Measurements from ENCODE around the gene GFRA1. TPM values are rescaled to one million over a fixed set of nuclear protein-coding genes. Genes with fewer than 3 reads are reported as not detected.

GFRA1 gene
- total RNA-seq, 1 experiment from 2014 or later = 24.3 TPM

DNA sequence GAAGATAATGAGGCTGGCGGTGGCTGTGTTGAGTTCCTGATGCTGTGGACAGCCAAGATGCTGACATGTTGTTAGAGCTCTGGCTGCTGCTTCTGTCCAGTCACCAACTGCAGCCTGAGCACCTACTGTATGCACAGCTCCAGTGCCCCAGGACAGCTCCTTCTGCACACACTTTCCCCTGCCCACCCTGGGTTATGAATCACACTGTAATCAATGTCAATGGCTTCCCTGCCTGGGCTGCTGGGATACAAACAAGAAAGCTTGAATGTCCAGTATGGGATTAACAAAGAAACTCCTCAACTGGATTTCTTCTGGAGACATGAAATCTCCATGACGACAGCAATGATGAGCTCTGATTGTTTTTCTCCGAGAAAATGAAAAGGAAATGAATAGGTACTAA, 172.0 kb downstream of the GFRA1 start:
- peaks cover 14% of the 10 kb centered on the region for H3K4me1 ChIP-seq
- H3K36me3 ChIP-seq = no peaks in the 10 kb centered on the region
- no peak overlapping the region for H3K4me3 ChIP-seq
- no peak for DNase-seq
- no peak overlapping the region for H3K27ac ChIP-seq
- H3K9me3 ChIP-seq (replicated peaks) = no peaks in the 10 kb centered on the region
- H3K27me3 ChIP-seq = no peaks in the 10 kb centered on the region

DNA sequence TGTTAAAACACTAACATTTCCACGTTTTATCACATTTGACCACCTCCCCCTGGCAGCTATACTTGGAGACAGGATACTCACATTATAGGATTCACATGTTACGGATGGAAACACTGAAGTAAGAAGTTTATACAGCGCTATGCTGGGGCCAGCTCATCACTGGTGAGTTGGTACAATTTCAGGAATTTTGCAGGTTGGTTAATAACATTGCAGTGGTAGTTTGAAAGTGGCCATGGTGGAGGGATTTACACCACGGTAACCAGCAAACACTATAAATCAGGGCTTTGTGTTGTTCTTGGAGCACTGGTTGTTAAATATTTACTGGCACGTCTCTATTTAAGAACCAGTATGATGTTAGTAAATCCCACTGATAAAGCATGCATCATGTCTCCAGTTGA, 174.0 kb downstream of the GFRA1 start:
- peaks cover 17% of the 10 kb centered on the region for H3K4me1 ChIP-seq
- DNase-seq = no peak
- no peaks in the 10 kb centered on the region for H3K36me3 ChIP-seq
- no peaks in the 10 kb centered on the region for H3K27me3 ChIP-seq
- H3K4me3 ChIP-seq = no peak overlapping the region
- H3K27ac ChIP-seq = no peak overlapping the region
- H3K9me3 ChIP-seq (replicated peaks) = no peaks in the 10 kb centered on the region

DNA sequence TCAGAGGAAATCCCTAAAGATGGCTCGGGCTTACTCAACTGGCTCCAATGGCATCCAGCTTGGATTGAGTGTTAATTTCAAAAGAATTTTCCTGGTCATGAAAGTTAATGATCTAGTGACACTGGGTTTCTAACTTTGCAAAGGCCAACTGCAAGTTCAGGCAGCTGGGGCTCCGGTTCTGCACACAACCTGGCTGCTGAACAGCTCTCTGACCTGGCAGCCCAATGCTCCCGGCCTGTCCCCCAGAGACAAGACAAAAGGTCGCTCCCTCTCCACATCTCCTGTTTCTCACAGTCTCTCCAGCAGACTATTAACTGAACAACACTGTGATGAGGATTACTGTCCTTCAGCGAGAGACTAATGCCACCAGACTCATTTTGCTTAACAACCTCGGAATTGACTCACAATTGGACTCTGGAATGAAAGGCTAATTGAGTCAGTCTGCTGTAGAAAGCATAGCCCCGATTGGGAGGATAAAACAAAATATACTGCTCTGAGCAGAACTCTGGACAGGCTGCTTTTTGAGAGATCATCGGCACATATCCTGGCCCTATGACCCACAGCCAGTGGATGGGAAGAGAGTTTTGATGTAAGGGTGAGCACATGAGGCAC, 174.5 kb downstream of the GFRA1 start:
- Histone ChIP-seq H3K4me1 (peaks cover 17% of the 10 kb centered on the region), H3K27me3 (no peaks in the 10 kb centered on the region), H3K36me3 (no peaks in the 10 kb centered on the region), H3K9me3 (replicated peaks) (no peaks in the 10 kb centered on the region), H3K4me3 (no peak overlapping the region), H3K27ac (no peak overlapping the region)
- DNase-seq = no peak

DNA sequence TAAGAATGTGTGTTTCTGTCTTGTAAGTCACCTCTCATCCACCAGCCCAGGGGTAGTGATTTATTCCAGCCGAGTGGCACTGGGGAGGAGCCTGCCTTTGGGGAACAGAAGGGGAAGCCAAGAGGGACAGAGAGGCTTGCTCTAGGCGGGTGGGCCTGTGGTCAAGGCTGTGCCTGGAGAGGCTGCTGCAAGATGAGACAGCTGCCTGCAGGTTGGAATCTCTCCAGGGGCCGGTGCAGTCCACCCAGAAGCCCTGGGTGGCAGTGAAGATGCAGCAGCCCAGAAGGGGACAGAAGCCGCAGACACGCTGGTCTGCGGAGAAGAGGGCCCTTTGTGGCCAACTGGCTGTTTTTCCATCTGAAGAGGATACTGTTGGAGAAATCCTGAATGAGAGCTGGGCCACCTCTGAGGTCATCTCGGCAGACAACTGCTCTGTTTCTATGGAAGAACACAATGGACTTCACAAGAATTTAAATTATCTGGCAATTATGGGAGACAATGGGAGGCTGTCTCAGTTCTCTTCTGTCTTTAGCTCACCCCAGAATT, 175.7 kb downstream of the GFRA1 start:
- Histone ChIP-seq H3K36me3 (no peaks in the 10 kb centered on the region), H3K9me3 (replicated peaks) (no peaks in the 10 kb centered on the region), H3K27ac (peak overlapping the region; percentile 68), H3K4me1 (peaks cover 17% of the 10 kb centered on the region), H3K27me3 (no peaks in the 10 kb centered on the region), H3K4me3 (peak overlapping the region; percentile 48)
- peak; percentile 95 for DNase-seq

DNA sequence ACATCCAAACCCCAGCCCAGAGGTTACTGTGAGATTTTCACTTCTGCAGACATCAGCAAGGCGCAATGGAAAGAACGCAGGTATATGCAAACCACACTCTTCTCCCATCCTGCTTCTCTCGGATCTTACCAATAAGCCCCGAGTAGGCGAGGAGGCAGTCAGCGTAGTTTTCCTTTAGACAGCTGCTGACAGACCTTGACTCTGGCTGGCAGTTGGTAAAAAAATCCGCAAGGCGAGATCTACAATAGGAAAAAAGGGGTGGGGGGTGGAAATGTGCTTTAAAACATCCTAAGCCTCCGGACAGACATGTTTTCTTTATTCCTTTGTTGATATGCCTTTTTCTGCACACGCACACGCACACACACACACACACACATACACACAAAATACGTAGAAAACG, 176.5 kb downstream of the GFRA1 start:
- H3K4me3 ChIP-seq = peak overlapping the region; percentile 48
- no peaks in the 10 kb centered on the region for H3K9me3 ChIP-seq (replicated peaks)
- H3K36me3 ChIP-seq = no peaks in the 10 kb centered on the region
- no peaks in the 10 kb centered on the region for H3K27me3 ChIP-seq
- H3K27ac ChIP-seq = peak overlapping the region; percentile 68
- DNase-seq = peak; percentile 62 to 76
- peaks cover 17% of the 10 kb centered on the region for H3K4me1 ChIP-seq

DNA sequence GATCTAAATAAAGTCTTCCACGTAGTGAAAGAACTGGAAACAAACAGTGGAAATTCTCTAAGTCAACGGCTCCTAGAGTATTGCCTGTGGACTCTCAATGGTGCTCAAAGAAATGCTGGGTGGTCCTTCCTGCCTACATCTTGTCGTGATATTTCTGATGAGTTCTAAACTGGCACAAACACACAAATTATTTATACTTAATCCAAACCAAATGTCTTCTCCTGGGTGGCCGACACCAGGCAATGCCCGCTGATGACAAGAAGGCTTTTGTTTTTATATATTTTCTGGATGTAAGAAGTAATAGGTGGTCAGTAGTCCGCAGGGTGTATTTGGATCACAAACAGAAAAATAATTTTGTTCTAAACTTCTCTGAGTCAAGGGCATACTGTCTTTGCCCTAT, 178.7 kb downstream of the GFRA1 start:
- Histone ChIP-seq H3K4me3 (no peak overlapping the region), H3K27me3 (no peaks in the 10 kb centered on the region), H3K4me1 (peaks cover 14% of the 10 kb centered on the region), H3K9me3 (replicated peaks) (no peaks in the 10 kb centered on the region), H3K27ac (no peak overlapping the region), H3K36me3 (no peaks in the 10 kb centered on the region)
- DNase-seq = peak; percentile 11 to 40

DNA sequence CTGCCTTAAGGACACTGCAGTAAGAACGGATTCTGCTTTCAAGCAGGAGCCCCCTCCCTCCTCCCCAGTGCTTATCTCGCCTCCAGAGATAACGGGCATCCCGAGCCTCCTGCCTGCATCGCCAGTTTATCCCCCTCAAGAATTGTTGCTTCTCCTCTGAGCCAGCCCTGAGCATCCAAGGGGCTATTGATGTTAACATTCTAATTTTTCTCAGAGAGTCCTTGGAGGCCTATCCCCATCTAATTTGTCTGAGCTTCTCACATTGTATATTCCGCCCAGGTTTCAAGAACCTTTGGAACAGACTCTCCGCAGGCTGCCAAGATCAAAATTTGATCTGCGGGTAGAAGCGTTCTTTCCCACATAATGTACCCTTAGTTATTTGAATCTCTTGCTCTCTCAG, 180.0 kb downstream of the GFRA1 start:
- no peaks in the 10 kb centered on the region for H3K9me3 ChIP-seq (replicated peaks)
- no peaks in the 10 kb centered on the region for H3K27me3 ChIP-seq
- no peak overlapping the region for H3K27ac ChIP-seq
- peaks cover 12% of the 10 kb centered on the region for H3K4me1 ChIP-seq
- DNase-seq = no peak
- no peaks in the 10 kb centered on the region for H3K36me3 ChIP-seq
- H3K4me3 ChIP-seq = no peak overlapping the region

DNA sequence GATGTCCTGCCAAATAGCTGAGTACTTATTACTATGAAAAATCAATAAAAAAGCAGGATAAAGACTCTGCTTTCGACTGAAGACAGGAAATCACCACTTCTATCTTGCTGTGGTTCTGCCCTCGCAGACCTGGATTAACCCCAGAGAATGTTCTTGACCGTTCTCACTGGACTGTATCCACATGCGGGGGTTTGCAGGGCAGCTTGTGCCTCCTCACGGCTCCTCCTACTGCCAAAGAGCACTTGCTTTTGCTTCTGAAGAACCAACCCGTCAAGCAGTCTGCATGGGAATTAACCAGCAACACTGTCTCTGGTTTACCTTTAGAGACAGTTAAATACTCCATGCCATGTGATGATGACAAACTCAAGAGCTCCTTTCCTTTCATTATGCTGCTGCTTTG, 184.0 kb downstream of the GFRA1 start:
- no peak for DNase-seq
- Histone ChIP-seq H3K27me3 (no peaks in the 10 kb centered on the region), H3K9me3 (replicated peaks) (no peaks in the 10 kb centered on the region), H3K36me3 (no peaks in the 10 kb centered on the region), H3K27ac (no peak overlapping the region), H3K4me3 (no peak overlapping the region), H3K4me1 (no peaks in the 10 kb centered on the region)

DNA sequence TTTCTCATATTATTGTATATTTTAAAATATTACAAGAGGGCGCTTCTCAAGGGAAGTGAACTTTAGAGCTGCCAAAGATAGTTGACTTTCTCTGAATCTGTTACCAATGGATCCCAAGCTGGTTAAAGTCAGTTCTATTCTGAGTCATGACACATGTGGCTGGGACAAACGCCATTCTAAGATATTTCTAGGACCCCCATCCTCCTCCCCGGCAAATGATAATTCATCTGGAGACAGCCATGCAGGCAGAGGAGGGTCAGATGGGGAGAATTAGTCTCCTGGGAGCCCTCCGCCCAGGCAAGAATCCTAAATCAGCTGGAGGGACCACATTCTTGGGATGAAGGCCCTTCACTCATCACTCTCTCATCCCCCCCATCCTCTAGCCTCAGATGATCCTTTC, 187.7 kb downstream of the GFRA1 start:
- peaks cover 3% of the 10 kb centered on the region; the same call in 1 of the 2 replicates for H3K4me1 ChIP-seq
- H3K4me3 ChIP-seq = no peak overlapping the region
- no peak for DNase-seq
- no peak overlapping the region for H3K27ac ChIP-seq
- H3K36me3 ChIP-seq = no peaks in the 10 kb centered on the region; the same call in 1 of the 2 replicates
- no peaks in the 10 kb centered on the region for H3K27me3 ChIP-seq
- H3K9me3 ChIP-seq (replicated peaks) = no peaks in the 10 kb centered on the region; the same call in 1 of the 2 replicates

DNA sequence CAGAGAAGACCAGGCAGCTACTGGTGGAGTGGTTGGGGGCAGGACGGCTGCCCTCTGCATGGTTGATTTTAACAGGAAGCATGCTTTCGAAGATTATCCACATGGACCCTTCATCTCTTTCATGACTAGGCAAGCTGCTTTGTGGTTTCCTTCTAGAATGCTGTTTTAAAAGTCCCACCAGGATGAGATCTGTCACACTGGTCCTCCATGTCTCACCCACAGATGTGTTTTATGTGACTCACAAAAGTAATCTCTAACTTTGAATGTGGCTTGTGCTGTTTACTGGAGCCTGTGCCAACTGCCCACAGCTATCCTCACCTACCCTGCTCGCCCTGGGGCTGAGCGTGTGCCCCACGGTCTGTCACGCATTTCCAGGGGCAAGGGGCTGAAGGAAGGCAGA, 188.8 kb downstream of the GFRA1 start:
- peaks cover 4% of the 10 kb centered on the region; the same call in 1 of the 2 replicates for H3K4me1 ChIP-seq
- H3K9me3 ChIP-seq (replicated peaks) = no peaks in the 10 kb centered on the region; the same call in 1 of the 2 replicates
- no peaks in the 10 kb centered on the region for H3K27me3 ChIP-seq
- no peak overlapping the region for H3K27ac ChIP-seq
- DNase-seq = no peak
- no peaks in the 10 kb centered on the region; the same call in 1 of the 2 replicates for H3K36me3 ChIP-seq
- no peak overlapping the region for H3K4me3 ChIP-seq

DNA sequence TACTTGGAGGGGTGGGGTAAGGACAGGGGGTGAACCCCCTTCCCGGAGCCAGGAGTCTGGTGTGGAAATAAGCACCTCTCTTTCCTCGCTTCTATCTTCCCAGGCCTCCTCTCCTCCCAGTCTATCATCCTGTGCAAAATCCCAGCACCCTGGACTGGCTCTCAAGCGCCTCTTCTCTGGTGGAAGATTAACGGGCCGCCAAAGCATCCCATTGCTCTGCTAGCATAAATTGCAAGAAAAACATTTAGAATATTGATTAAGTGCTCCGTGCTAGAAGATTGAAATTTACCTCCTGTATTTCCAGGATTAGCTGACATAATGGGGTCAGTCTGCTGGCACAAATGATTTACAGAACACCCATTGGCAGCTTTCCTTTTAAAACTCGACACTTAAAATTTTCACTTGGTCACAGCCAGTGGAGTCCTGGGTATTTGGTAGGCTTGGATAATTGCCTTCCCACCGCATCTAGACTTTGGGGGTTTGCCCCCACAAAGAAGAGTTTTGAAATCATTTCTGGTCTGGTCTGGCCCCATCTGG, 189.7 kb downstream of the GFRA1 start:
- Histone ChIP-seq H3K9me3 (replicated peaks) (no peaks in the 10 kb centered on the region; the same call in 1 of the 2 replicates), H3K27ac (no peak overlapping the region), H3K4me3 (no peak overlapping the region), H3K27me3 (no peaks in the 10 kb centered on the region), H3K4me1 (peaks cover 4% of the 10 kb centered on the region; the same call in 1 of the 2 replicates), H3K36me3 (no peaks in the 10 kb centered on the region; the same call in 1 of the 2 replicates)
- no peak for DNase-seq

DNA sequence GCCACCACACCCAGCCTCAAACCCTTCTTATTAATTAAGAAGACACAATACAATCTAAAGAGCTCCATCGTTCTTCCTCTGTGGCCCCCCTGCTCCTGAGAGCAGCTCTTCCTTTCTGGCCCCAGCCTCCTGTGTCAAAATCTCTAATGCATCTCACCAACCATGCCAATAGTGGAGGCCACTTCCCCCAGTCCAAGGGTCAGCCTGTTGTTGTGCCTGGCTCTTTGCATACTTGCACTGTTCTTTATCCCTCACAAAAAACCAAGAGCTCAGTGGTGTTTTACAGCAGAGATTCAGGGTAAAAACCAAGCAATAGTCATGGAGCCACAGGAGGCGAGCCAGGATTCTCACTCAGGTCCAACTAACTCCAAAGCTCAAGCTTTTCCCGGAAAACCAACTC, 190.2 kb downstream of the GFRA1 start:
- Histone ChIP-seq H3K4me1 (peaks cover 4% of the 10 kb centered on the region; the same call in 1 of the 2 replicates), H3K4me3 (no peak overlapping the region), H3K9me3 (replicated peaks) (no peaks in the 10 kb centered on the region; the same call in 1 of the 2 replicates), H3K27ac (no peak overlapping the region), H3K36me3 (no peaks in the 10 kb centered on the region; the same call in 1 of the 2 replicates), H3K27me3 (no peaks in the 10 kb centered on the region)
- DNase-seq = no peak

DNA sequence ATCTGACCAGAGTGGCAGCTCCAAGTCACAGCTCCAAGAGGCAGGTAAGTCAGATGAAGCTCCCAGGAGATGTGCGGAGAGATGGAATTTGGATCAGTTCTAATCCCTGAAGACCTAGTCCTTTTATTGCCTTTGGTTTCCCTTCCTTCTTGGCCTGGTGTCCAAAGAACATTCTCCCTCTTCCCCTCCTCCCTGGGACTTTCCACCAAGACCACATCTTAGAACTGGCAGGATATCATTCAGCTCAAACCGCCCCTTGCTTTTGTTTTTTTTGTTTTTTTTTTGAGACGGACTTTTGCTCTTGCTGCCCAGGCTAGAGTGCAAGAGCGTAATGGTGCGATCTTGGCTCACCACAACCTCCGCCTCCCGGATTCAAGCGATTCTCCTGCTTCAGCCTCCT, 190.8 kb downstream of the GFRA1 start:
- no peak overlapping the region for H3K4me3 ChIP-seq
- H3K27ac ChIP-seq = no peak overlapping the region
- H3K27me3 ChIP-seq = no peaks in the 10 kb centered on the region
- no peaks in the 10 kb centered on the region; the same call in 1 of the 2 replicates for H3K9me3 ChIP-seq (replicated peaks)
- no peak for DNase-seq
- peaks cover 4% of the 10 kb centered on the region for H3K4me1 ChIP-seq
- H3K36me3 ChIP-seq = no peaks in the 10 kb centered on the region; the same call in 1 of the 2 replicates

DNA sequence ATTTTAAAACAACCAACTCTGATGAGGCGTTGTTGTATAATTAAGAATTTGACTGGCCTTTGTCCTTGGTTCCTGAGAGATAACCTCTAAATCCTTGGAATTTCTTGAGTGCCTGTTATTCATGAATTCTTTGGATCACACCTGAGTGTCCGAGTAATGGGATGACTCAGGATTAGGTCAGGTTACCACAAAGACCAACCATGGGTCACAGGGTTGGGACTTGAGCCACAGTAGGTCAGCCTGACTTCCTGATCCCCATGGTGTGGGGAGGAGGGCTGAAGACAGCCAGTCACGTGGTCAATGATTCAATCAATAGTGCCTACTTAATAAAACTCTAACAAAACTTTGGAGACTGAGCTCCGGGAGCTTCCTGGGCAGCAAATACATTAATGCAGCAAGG, 192.5 kb downstream of the GFRA1 start:
- Histone ChIP-seq H3K36me3 (no peaks in the 10 kb centered on the region; the same call in 1 of the 2 replicates), H3K9me3 (replicated peaks) (no peaks in the 10 kb centered on the region; the same call in 1 of the 2 replicates), H3K27ac (no peak overlapping the region), H3K4me3 (no peak overlapping the region), H3K4me1 (peaks cover 9% of the 10 kb centered on the region), H3K27me3 (no peaks in the 10 kb centered on the region)
- DNase-seq = no peak

DNA sequence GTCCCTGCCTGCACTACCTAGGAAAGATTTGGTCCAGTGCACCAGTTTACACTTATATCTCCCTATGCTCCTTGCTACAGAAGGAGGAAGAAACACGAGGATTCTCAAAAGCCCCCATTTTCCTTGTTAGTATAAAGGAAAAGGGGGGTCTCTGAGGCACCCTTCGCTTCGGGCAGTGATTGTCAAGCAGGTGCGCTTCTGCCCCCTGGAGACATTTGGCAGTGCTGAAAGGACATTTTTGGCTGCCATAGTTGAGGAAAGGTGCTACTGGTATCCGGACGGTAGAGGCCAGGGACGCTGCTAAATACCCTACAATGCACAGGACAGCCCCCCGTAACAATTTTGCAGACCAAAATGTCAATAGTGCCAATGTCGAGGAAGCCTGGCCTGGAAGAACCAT, 193.7 kb downstream of the GFRA1 start:
- H3K36me3 ChIP-seq = no peaks in the 10 kb centered on the region; the same call in 1 of the 2 replicates
- H3K4me1 ChIP-seq = peaks cover 9% of the 10 kb centered on the region
- H3K9me3 ChIP-seq (replicated peaks) = no peaks in the 10 kb centered on the region; the same call in 1 of the 2 replicates
- no peaks in the 10 kb centered on the region for H3K27me3 ChIP-seq
- H3K27ac ChIP-seq = no peak overlapping the region
- H3K4me3 ChIP-seq = no peak overlapping the region
- DNase-seq = no peak
